HG02870 (cell line): Measurements from ENCODE around the gene C1orf21.

ENCODE experiments used
- ATAC-seq: cut with Tn5 transposase; IDR thresholded peaks from one replicate; pipeline ENCODE4 v1.9.1; 2021; ENCODE audit warnings: mild to moderate bottlenecking, moderate library complexity; ENCODE audit not compliant: unreplicated experiment

C1orf21 gene

DNA sequence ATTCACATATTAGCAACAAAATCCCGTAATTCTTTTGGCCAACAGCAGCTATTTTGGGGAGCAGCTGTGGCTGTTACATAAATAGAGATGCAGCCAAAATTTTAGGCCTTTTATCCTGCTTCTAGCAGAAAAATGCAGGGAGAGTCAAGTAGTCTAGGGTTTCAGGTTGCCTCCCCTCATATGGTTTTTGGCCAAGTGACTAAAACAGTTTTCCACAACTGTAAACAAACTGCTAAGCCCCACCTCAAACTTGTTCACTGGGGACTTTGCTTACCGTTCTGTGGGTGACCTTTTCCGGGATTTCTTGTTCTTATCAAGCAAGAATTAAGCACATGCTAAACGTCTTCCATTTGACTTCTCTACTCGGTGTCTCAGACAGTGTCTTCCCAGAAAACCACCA, 234.4 kb downstream of the C1orf21 start:
- no peak for ATAC-seq

- no peak for ATAC-seq
Measured at GRCh38 chr1:184622136-184622823, 235.5 kb downstream of the C1orf21 start.

GRCh38 chr1:184623404-184623803, 236.6 kb downstream of the C1orf21 start:
- no peak for ATAC-seq

- ATAC-seq: no peak
Measured at GRCh38 chr1:184624051-184624450, 237.2 kb downstream of the C1orf21 start.

- no peak for ATAC-seq
Measured at GRCh38 chr1:184624626-184625025, 237.8 kb downstream of the C1orf21 start.

- ATAC-seq: no peak
Measured at GRCh38 chr1:184625271-184625670, 238.4 kb downstream of the C1orf21 start.

DNA sequence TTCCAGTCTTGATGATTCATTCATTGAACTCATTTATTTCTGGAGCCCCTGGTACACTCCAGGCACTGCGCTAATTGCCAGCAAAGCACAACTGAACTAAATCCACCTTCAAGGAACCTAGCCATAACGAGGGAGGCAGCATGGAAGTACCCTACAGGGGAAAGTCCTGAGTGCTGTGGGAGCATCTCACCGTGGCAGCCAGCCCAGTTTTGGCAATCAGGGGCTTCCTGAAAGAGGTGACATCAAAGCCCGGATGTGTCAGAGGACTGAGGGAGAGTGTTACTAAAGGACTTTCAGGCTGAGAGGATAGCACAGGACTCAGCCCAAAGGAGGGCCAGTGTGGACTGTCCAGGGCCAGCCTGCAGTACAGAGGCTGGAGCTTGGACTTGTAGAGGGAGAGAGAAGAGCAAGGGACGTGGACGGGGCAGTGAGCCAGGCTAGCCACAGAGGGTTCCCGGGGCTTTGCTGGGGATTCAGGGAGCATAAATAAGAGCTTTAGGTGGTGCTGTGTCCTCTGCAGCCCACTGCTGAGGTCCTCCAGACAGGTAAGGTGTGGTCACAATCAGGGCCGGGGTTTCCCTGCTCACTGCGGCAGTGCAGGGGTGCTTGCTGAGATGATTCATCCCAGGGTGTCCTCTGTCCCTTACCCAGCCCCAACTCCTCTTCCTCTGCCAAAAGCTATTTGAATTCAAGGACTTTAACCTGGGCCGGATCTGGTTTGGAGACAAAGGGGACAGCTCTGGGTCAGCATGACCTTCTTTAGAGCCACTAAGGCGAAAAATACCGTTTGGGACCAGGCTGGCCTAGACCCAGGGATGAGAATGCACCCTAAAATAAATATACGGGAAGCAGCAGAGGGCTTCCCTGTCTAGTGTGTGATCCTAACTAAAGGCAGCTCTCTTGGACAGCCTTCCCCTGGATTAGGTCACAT, 239.5 kb downstream of the C1orf21 start:
- no peak for ATAC-seq

GRCh38 chr1:184627007-184627341, 240.1 kb downstream of the C1orf21 start:
- ATAC-seq: no peak

- ATAC-seq: no peak
Measured at GRCh38 chr1:184629266-184629665, 242.4 kb downstream of the C1orf21 start.

DNA sequence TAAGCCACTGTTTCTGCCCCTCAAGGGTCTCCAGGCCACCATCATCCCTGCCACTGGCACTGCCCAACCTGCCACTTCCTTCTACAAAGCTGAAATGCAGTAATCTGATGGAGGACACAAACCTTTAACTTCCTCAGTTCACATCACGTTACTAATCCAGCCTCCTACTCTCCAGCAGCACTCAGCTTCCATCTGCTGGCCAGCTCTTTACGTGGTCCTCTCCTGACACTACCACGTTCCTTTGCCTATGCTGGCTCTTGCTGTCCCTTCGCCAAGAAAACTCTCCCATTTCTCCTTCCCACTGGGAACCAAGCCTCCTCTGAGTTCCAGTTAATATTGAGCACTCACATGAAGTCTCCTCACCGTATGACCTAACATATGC, 243.8 kb downstream of the C1orf21 start:
- no peak for ATAC-seq

DNA sequence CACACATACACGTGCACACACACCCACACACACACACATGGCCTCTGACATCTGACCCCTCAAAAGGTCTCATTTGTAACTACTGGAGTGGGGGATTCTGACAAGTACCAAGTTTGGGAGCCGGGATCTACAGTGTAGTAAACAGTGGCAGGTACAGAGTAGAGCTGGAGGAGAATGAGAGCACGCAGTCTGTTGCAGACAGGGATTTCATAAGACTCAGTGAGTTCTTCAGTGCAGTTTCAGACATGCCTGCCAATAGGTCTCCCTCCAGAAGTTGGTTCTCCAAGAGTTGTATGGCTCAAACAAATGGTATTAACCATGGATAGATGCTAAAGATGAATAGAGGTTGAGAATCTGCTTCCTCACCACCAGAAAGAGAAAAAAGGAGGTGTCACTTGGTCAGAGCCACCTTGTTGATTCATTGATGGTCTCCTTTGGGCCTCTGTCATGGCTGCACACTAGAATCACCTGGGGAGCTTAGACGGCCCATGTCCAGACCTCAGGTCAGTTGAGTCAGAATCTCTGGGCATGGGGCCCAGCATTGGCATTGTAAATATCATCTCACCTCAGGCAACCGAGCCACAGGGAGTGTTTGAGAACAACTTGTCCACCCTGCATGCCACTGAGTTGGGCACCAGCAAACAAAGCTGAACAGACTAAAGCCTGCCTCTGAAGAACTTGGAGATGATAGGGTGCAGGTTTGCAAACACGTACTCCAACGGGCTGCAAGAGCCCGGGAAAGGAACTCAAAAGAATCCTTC, 245.8 kb downstream of the C1orf21 start:
- ATAC-seq: no peak

GRCh38 chr1:184633785-184634184, 247.0 kb downstream of the C1orf21 start:
- no peak for ATAC-seq

- no peak for ATAC-seq
Measured at GRCh38 chr1:184634296-184634695, 247.5 kb downstream of the C1orf21 start.

- ATAC-seq: no peak
Measured at GRCh38 chr1:184635347-184635979, 248.6 kb downstream of the C1orf21 start.

DNA sequence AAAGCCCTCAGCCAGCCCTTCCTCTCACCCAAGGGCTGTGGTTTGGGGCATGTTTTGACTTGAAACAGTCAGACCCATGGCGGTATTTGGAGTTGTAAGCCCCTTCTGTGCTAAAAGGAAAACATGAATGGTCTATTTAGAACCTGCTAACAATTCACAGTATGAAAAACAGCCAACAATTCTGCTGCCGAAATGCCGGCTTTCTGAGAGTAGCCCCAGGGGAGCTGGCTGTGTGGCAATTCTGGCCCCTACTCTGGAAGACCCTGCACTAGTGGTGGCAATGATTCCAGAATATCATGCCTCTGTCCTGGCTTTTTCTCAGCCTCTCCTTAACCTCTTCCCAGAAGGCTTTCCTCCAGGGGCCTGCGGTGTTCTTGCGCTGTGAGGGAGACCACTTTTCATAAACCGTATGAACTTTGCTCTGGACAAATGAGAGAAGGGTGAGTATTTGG, 249.2 kb downstream of the C1orf21 start:
- no peak for ATAC-seq

GRCh38 chr1:184637664-184638240, 250.9 kb downstream of the C1orf21 start:
- no peak for ATAC-seq

DNA sequence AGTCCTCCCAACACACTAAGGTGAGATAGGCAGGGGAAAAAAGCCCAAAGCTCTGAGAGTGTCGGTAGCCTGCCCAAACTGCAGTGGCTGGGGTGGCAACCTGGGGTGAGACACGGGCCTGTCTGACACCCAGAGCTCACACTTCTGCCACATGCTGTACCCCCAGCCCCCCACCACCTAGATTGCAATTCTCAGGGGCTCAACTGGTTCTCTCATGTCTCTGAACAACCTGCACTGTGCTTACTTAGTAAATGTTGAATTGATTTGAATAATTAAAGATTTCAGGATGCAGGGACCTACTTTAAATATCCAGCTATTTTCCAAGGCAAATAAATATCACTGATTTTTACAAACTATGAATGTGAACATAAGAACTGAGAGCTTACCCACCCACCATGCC, 252.4 kb downstream of the C1orf21 start:
- ATAC-seq: no peak

DNA sequence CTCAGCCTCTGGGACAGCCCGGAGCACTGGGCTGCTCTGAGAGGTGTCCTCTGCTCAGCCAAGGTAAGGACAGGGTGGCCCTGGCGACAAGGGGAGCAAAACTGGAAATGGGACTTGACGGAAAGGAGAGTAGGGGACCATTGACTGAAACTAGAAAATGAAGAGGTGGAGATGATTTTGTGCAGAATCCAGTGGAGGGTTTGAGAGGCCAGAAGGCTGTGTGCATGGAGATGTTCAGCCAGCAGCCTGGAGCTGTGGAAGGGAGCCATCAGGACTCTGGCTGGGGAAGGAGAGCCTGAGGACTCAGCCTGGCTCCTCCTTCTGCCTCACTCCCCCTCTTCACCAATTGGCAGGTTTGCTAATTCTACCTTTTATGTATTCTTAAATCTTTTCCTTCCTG, 253.7 kb downstream of the C1orf21 start:
- no peak for ATAC-seq

GRCh38 chr1:184641894-184642293, 255.1 kb downstream of the C1orf21 start:
- ATAC-seq: no peak

GRCh38 chr1:184643661-184644060, 256.8 kb downstream of the C1orf21 start:
- no peak for ATAC-seq

DNA sequence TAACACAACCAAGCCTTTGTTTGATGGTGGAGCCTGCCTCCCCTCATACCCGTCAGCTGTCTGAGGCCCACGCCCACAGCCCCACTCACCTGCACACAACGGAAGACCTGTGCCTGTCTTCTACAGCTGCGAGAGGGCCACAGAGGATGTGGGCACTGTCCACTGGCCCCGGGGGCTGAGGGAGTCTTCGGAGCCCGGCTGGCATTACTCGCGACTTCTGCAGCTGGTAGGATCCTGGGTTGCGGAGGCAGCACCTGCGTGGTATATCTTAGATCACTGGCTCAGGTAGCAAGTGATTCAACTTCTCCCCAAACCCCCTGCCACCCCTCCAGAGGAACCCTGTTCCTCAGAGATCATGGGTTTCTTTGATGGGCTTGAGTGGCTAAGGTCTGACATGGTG, 257.9 kb downstream of the C1orf21 start:
- no peak for ATAC-seq
